Stimulated activated naive CD4-positive, alpha-beta T cell treated with Interleukin-2 at 50 U/mL for 16 hours (primary cell): ENCODE data around the gene CCDC110.
"Not testable (repeated sequence)": the region's sequence is repeated elsewhere in the genome, so short reads cannot be mapped to it uniquely, and the experiment has no call there.

Experiments
- DNase-seq: peaks from one replicate; lab custom pipeline; 2025; lab: John Stamatoyannopoulos, UW

Gene CCDC110

DNA sequence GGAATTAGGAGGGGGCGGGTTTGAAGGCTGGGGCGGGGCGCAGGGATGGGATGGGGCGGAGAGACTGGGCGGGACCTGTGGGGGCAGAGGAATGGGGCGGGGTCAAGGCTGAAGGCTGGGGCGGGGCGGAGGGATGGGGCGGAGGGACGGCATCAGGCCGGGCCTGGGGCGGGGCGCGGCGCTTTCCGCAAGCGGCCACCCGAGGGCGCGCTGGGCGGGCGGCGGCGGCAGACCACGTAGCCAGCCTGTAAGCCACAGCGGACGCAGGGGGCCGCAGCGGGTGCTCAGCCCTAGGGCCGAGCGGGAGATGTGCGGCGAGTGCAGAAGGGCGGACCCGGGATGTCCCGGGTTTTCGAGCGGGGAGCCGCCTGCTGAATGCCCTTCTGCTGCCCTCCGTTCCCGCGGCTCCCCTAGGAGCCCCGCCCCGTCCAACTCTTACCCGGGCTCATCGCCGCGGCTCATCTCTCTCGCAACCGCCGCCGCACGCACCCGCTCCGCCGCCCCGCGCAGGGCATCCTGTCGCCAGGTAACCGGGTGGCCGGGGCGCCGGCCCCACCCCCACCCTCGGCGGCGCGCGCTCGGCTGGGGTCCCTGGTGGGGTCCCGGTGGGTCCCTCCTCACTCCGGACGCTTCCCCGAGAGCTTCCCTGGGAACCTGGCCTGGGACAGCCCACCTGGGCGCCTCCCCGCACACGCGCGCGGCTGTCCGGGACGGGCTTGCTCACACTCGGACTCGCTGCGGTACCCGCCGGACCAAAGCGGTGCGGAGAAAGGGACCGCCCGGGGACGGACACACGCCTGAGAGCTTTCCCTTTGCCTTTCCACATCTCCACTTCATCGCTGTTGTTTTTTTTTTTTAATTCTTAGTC, at the start of gene CCDC110:
CCDC110 (minus strand) TSS at position 499 of the 868 bp plus-strand sequence; CDS start at position 449, 50 bp downstream.
- DNase-seq = peak; percentile 92

DNA sequence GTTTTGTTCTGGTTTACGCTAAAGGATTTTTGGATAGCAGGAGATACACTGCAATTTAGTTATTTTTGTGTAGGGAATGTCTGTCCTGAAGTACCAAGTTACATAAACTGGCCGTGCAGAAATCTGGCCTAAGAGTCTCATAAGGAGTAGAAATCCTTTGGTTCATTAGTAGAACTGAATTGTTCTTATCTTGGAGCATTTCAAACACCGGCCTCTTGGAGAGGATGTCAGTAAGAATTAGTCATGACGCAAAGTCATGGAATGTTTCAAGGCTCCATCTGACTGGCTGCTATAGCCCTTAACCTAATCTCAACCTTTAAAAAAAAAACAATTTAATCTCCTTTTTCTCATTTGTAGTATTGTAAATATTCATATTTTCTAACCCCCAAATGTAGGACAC, 48.6 kb upstream of the CCDC110 start:
- DNase-seq = no peak

DNA sequence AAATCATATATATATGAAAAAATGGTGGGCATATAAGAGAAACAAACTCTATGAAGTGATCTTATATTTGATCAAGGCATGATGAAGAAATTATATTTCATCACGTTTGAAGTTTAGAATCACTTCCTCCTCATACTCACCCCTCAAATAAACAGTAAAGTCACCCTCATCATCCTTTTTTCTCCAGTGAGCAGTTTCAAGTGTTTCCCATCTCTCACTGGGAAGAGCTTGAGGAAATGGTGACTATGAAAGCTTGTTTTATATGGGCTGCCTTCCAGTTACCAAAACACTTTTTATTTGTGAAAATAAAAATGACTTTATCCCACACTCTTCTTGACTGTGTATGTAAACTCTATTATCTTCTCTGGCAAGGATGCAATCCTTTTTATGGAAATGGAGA, 47.0 kb upstream of the CCDC110 start:
- DNase-seq = no peak

DNA sequence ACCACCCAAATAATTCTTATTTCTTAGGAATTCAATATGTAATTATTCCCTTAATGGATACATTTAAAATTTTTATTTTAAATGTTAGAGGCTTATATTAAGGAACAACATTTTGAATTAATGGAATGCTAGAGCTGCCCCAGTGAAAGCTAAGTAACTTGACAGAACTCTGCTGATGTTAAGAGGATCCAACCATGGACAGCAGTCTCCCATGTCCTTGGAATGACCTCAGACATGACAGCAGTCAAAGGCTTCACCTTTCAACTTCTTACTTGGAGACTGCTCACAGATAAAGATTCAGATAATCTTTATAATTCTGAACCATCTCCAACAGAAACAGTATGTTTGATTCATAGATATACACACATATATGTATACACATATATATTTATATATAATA, 46.5 kb upstream of the CCDC110 start:
- DNase-seq = no peak

DNA sequence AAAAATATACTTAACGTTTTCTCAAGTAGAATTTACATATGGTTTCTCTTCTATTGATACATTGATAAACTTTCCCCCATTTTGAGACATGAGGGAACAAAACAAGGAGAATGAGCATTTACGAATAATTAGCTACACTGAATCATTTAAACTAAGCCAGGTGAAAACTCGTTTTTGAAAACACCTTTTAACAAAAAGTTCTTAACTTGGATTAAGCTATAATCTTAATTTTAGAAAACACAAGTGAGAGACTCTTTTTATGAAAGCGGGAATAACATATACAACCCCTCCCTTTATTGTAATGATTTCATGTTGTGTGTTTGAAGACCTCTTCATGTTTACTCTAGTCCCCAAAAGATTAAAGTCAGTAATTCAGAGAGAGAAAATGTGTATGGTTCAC, 43.7 kb upstream of the CCDC110 start:
- DNase-seq = no peak

DNA sequence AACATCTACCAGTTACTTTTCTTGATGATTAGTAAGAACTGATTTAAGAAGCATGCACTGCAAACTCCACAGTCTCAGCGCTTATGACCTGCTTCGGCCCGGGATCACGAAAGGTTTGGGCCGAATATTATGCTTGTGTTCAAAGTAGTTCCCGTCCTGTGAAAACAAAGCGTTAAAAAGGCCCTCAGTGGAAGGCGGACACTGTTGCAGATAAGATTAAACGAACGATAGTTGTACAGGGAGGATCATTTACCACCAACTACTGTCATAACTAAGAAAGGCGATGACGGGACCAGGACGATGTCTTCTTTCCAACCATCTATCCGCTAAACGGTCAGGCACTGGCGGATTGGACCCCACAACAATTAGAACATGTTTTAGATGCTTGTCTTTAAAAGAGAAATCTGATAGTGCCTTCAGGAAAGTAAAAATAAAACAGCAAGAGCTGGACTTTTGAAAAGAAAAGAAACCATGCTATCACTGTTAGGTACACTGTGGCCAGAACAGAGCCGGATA, 42.7 kb upstream of the CCDC110 start:
- DNase-seq = no peak

DNA sequence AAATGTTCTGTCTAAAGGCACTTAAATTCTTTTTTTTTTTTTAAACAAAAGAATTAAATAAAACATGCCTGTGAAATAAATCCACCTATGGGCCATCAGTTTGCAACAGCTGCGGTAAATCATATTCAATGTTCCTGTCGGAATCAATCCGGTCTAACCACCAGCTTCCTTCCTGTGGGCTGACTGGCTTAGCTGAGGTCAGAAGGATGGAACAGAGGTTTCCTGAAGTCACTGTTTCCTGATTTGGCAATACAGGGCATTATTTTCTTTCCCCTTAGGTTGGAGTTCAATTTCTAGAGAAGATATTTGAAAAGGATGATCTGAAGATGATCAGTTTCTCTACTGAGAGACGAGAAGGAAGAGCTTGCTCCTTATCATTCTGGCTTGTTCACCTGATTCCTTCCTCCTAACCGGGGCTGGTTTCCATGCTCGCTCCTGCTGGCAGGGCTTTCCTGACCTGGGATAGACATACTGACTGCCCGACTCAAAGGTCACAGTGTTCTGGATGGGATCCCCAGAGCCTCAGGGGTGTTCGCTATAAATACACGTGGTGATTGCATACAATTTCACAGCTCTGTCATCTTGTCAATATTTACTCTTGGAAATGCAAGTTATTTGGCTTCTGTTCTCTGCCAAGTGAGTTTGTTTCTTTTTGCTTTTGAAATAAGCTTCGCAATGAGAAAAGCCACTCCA, 42.1 kb upstream of the CCDC110 start:
- DNase-seq = no peak

DNA sequence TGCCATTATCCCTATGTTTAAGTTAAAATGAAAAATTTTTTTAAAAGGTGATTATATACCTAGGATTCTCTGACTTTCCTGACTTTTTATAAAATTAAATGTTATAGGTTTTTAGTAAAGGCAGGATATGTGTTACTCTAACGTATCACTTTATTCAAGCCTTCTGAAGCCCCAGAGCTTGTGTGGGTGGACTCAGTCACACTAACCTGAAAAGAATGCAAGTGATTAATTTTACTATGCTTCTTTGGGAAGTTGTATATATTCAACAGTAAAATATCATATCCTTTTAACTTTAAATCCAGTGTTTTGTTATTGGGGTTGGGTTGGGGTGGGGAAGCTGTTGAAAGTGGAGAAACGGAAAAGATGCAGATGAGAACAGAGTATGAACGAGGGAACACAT, 41.0 kb upstream of the CCDC110 start:
- no peak for DNase-seq

DNA sequence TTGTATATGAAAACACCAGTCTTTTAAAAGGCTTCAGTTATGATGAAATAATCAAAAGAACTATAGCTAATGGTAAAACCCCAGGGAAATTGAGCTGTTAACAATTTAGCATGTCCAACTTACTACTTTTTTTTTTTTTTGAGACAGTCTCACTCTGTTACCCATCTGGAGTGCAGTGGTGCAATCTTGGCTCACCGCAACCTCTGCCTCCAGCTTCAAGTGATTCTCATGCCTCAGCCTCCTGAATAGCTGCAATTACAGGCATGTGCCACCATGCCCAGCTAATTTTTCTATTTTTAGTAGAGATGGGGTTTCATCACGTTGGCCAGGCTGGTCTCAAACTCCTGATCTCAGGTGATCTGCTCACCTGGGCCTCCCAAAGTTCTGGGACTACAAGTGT, 39.7 kb upstream of the CCDC110 start:
- not testable (repeated sequence) for DNase-seq

DNA sequence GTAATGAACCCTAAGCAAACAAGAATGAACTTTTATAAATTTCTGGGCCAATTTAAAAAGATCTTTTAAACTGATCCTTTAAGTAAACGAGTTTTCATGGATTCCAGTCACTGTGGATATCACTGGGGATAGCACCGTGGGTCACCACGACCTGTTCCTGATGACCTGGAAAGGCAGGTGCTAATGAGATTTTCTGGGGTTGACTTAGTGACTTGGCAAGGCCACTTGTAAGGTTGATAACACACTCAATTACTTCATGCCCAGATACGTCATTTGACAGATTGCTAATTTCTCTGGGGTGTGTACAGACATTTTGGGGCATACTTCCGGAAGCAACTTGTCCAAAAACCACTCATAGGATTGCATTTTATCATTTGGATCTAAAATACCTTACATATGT, 39.3 kb upstream of the CCDC110 start:
- no peak for DNase-seq

DNA sequence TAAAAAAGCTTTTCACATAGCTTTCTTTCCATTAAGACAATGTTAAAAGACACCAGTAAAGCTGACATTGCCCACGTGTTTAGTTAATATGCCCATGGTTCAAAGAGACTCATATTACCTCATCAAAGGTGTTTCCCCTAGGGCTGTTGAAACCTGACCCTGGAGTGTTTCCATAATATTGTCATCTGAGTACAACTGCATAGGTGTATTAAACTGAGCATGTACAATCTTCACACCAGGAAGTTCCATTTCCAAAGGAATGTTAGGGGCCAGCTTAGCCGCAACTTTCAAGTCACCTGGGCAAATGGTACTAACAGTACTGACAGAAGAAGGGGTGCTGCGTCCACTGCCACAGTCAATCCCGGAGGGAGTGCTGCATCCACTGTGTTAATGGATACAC, 36.6 kb upstream of the CCDC110 start:
- no peak for DNase-seq

DNA sequence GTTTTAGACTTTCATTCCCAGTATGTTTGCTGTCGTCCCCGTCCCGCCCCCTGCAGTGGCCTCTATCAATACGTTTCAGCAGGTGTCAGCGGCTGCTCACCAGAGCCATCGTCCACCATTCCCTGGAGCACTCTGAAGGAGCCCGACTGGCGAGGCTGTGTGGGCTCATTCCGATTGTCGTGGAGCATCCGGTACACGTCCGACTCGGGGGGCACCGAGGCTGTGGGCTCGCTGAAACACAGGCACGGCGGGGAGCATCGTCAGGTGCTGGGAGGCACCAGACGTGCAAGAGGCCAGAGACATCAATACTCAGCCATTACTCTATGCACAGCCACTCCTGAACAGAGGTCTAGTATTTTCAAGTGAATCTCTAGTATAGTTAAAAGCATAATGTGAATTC, 34.9 kb upstream of the CCDC110 start:
- no peak for DNase-seq

DNA sequence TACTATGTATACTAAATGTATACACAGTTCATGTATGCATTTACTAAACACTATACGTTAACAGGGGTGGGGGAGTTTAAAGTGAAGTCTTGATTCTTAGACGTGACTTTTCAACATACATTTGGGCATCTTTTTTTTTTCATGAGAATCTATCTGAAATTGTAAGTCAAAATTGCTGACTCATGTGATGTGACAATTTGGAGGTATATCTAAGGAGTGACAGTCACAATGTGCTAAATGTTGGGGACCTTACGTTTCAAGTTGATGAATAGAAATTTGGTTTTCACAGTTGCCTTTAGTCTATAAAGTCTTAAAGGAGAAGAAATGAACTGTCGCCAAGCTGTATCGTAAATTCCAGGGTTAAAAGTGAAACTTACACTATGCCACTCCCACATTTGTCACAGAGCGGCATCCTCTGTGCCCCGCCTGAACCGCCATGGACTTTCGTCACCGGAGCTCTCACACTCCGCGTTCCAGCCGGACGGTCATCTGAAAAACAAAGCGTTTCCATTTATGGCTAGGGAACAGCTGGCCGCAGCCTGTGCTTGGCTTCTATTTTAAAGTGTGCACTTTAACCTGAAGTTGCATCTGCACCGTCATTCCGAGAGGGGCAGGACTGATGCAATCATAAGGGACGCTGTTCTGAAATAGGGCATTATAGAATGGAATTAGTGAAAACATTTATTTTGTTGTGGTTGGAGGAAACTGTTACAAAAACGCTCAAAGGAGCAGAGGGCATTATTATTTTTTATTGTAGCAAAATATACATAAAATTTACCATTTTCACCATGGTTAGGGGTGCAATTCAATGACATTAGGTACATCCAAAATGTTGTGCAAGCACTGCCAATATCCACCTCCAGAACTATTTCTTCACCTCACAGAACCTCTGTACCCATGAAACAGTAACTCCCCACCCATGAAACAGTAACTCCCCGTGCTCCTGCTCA, 32.8 kb upstream of the CCDC110 start:
- no peak for DNase-seq

DNA sequence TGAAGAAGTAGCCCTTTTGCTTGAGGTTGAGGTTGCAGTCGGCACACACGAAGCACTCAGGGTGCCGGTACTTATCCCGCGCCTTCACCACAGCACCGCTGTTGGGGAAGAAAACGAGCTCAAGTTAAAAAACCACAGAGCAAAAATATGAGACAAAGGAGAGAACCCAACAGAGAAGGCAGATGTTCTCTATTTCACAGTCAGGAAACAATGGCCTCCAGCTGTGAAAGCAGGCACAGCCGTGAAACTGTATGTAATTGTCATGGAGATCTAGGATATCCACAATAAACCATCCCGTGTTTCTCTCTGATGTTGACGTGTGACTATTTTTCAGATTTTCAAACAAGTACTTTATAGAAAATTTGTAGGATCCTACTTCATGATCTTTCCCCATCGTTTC, 30.9 kb upstream of the CCDC110 start:
- no peak for DNase-seq

DNA sequence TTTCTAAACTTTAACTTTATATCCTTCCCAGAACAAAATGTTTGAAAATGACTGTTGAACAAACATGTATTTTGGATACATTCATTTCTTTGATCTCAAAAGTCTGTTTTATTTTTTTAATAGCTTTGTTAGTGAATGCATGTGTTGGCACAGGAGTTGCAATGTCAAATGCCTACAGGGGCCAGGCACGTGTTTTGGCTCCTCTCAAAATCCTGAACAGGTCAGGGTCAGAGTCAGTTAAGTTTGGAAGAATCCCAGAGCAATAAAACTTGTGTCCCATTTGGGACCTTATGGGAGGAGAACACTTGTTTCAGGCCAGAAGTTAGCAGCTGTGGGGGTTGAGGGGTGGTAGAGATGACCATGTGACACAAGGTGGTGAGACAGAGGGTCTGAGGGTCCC, 29.0 kb upstream of the CCDC110 start:
- DNase-seq = no peak

DNA sequence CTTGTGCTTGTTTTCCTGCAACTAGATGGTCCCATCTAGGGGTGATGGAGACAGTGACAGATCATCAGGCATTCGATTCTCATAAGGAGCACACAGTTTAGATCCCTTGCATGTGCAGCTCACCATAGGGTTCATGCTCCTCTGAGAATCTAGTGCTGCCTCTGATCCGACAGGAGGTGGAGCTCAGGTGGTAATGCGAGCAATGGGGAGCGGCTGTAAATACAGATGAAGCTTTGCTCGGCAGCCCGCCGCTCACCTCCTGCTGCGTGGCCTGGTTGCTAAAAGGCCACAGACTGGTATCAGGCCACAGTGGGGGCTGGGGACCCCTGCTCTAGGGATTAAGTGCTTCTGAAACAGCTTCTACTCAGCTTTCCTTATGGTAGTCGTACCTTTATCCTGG, 28.5 kb upstream of the CCDC110 start:
- DNase-seq = no peak

DNA sequence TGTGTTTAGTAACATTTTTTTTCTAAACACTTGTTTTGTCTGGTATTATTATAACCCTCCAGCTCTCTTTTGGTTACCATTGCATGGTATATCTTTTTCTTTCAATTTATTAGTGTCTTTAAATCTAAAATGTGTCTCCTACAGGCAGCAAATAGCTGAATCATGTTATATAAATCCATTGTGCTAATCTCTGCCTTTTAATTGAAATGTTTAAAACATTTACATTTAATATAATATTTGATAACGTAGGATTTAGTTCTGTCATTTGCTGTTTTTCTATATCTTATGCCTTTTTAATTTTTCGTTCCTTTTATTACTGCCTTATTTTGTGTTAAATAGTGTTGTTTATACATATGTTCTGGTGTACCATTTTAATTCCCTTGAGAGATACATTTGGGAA, 17.1 kb upstream of the CCDC110 start:
- DNase-seq = no peak

DNA sequence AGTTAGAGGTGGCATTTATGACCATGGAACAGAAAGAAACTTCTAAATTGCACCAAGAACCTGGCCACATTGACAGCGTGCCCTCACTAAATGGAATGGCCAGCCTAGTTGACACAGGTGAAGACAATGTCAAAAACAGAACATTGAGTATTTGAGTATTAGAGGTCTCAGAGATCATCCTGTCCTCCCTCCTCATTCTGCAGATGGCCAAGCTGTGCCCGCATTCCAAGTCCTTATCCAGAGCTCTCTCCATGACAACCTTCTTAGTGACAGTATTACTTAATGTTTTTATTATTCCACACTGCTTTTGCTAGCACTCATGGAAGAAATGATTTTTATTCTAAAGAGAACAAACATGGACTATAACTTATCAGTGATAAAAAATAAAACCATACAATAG, 9.9 kb upstream of the CCDC110 start:
- DNase-seq = no peak

DNA sequence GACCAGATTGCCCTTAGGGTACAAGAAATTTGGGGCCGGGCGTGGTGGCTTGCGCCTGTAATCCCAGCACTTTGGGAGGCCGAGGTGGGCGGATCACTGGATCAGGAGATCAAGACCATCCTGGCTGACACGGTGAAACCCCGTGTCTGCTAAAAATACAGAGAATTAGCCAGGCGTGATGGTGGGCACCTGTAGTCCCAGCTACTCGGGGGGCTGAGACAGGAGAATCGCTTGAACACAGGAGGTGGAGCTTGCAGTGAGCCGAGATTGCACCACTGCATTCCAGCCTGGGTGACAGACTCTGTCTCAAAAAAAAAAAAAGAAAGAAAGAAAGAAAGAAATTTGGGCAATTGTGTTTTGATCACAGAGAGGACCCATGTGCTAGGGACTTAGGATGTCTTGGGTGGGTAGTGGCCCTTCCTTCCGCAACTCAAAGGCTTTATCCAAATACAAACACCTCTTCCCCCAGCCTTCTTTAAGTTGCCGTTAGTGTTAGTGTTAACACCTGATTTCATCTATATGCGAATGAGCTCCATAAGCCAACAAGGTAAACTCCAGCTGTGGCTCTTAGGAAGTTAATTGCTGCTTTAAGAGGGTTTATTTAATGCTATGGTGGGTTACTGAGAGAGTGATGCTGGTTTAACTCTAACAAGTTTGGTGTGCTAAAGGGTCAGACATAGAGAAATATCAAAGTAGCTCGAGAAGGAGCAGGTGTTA, 8.6 kb upstream of the CCDC110 start:
- no peak for DNase-seq

DNA sequence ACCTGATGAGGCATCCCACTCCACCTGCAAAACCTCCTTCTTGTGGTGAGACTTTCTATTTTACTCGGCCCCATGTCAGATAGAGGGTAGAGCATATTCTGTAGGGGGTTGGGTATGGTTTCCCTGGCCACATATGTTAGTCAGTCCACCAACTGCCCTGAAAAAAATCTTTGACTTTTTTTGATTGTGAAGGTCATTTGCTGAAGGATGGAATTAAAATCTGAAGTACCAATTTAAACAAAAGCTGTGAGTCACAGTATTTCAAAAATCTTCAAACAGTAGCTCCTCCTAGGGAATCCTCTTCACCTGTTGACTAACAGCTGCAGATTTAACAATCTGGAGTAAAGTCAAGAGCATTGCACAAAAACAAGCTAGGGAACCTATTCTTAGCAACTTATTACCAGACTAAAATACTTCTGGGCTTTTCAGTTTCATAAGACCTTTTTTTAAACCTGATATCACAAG, 8.0 kb upstream of the CCDC110 start:
- DNase-seq = no peak

DNA sequence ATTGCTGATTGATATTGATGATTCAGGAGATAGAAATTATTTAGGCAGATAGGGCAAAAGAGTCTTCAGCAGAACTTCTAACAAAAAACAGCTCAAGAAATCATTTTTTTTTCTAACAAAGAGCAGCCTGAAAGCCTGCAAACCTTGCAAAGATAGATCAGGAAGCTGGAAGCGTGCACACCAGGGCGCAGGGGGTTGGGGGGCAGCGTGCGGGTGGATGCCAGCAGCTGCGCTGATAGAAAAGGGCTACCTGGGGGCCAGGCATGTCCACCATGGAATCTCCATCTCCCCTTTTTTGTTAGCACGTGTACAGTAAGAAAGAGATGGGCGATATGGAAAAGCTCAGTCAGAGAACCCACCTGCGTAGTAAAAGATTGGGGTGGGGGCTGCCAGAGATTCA, 1.7 kb upstream of the CCDC110 start:
- DNase-seq = no peak
